Activated CD4-positive, alpha-beta T cell treated with anti-CD3 and anti-CD28 coated beads for 48 hours (primary cell): ENCODE measurements around the gene IMMP2L.
"Not testable (repeated sequence)": the region's sequence is repeated elsewhere in the genome, so short reads cannot be mapped to it uniquely, and the experiment has no call there.

Experiments used
- DNase-seq: peaks from one replicate; pipeline ENCODE4 v3.0.0-alpha.2; 2020

The IMMP2L gene

DNA sequence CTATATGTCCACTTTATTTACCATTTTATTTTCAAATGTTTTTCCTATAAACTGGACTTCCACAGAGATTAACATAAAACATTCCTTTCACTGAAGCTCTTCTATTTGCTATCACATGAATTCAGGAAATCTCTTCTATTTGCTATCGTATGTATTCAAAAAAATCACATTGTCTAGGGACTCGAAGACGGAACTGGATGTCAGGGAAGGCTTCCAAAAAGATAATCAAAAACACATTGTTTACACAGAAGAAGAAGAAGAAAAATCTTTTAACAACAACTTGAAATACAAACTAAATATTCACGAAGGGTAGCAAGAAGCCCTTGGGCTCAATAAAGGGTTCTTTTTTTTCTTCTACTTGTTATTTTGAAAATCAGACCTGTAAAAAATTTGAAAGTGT is 897.5 kb downstream of the IMMP2L start:
- no peak for DNase-seq

DNA sequence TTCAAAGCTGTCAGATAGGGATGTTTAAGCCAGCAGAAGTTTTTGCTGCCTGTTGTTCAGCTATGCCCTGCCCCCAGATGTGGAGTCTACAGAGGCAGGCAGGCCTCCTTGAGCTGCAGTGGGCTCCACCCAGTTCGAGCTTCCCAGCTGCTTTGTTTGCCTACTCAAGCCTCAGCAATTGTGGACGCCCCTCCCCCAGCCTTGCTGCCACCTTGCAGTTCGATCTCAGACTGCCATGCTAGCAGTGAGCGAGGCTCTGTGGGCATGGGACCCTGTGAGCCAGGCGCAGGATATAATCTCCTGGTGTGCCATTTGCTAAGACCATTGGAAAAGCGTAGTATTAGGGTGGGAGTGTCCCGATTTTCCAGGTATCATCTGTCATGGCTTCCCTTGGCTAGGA is 901.7 kb downstream of the IMMP2L start:
- DNase-seq: not testable (repeated sequence)

DNA sequence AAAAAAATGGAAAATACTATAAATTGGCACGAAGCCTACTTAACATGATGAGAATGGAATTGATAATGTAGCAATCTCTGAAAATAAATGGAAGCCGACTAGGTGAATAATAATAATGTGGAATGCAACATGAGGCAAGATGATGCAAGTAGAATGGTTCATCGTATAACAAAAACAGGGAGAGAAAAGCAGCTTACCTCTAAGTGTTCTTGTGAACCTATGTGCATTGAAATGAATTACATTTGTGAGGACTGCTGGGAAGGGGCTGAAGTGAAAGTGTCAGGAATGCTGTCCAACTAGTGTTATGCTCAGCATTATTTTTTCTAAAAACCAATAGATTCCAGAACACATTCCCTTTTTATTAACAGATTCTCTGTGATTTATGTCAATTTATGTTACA is 912.0 kb downstream of the IMMP2L start:
- no peak for DNase-seq

DNA sequence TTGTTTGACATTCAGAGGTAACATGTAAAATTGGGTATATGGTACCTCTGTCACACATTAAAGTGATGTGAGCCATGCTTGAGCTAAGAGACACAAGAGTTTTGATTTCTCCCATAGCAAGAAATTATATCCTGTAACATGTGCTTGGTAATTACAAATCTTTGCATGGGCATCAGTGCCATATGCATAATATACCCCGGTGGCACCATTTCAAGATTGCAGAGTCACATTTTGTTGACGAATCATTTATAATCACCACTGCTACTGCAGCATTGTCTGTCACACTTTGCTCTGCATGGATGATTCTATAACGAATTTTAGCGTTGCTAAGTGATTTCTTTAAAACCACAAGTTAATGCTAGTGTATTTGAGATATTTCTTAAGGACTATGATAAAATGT is 915.0 kb downstream of the IMMP2L start:
- no peak for DNase-seq

DNA sequence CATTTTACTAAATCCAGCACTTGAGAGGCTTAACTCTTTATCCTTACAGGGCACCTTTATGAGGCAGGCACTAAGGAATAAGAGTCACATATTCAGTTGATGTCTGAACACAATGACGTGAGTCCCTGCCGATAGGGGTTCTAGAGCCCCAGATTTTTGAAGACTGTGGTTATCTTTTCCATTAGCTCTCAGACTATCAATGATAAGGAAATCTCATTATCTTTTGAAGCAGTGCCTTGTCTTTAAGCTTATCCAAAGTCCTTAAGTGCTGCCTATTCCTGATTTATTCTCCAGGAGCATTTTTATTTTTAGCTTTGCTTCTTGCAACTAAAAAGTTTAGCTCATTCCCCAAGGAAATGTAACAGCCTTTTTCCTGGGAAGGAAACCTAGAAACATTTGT is 915.5 kb downstream of the IMMP2L start:
- DNase-seq: no peak

DNA sequence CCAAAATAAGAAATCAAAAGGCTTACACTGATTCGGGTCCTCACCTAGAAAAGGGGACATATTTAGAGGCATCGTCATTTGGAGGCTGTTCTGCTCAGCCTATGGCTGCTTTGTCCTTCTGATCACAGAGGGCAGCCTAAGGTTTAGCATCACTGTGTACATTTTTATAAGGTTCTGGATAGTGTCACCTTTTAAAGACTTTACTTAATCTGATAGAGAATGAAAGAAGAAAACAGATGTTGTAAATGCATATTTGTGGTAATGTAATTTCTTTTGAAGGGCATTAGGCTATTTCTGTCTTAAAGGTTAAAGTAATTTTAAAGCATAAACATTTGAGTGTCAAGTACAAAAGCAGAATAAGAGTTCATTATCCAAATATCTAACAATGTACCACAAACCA is 916.7 kb downstream of the IMMP2L start:
- DNase-seq: no peak

DNA sequence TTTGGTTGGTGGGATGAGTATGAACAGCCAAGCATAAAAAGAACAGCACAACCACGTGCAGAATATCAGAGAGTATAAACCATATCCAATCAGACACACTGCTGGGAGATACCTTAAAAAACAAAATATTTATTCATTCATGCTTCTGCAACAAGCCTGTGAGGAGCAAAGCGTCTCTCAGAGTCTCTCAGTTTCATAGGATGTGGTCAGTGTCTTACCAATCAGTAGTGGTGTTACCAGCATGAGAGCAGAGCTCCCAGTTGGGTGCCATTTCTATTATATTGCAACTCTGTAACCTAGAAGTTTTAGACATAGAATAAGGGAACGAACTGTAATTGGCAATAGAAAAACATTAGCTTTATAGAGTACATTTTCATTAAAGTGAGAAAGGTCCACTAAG is 917.2 kb downstream of the IMMP2L start:
- no peak for DNase-seq

DNA sequence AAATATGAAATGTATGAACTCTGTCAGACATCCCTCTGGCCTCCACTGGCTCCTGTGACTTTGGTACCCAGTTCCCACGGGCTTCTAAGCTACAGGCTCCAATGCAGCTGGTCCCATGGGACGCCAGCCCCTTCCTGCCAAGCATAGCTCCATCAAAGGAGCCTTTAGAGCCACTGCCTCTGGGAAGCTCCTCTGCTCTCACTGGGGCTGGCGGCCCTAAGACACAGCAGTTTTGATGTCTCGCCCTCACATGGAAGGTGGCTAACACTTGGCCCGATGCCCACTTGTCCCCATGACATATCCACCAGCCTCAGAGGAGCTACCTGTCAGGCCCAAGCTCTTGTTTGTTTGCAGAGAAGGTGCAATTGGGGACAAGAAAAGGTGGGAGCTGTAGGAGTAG is 925.0 kb downstream of the IMMP2L start:
- DNase-seq: no peak

DNA sequence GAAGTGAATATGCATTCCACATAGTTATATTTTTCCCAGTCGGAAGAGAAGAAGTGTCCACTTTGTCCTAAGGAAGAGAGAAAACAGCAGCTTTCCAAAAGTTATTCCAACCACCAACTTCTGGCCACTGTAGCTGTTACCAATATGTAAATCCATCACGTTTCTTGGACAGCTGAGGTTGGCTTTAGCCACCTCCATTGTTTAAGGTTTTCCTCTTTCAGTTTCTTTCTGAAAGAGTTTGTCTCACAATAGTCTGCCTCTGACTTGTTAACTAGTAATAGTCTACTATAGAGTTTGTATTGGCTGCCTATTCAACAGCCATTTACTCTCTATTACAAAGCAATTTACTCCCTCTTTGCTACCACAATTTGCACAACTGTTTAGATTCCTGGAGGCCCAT is 929.0 kb downstream of the IMMP2L start:
- no peak for DNase-seq

DNA sequence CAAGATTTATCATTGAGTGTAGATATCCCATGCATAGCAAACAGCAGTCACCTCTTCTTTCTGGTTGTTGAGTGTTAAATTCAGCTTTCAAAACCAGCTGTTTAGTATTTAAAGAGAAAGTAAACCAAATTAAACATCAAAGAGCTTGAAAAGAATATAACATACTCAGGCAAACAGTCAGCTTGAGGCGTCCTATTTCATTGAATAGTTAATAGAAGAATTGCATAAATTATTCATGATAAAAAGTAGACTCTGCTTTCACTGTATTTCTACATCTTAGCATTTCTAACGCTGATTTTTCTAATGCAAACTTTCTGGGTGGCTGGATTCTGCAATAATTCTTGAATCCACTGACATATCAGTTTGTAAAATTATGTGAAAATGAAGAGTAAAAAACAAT is 935.9 kb downstream of the IMMP2L start:
- DNase-seq: no peak

DNA sequence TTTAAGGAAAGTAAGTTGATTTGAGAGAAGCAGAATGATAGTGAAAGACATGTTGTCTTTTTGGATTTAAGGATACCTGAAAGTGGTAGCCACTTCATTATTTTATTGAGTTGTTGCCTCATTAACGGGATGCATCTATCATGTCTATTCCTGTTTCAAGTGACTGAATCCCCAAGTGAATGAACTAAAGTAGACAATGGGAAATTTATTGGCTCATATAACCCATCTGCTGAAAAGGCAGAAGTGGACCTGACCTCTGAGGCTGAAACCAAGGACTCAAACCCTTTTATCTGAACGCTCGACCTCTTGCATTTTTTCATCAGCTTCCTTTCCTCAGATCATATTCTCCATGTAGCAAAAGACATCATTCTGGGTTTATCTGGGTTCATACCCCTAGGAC is 937.0 kb downstream of the IMMP2L start:
- DNase-seq: no peak

DNA sequence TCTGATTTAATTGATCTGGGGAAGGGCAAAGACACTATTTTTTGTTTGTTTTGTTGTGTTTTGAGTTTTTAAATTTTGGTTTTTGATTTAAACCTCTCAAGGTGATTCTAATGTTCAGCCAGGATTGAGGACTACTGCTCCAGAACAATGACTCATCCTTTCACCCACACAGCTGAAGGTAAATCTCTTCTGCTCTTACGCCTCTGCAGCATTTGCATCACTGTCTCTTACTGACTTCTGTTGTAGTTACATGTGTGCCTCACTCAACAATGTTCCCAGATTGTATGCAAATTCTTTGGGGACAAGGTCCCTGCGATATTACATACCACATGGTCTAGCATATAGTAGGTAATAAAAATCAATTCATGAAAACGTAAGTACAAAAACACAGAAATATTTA is 938.9 kb downstream of the IMMP2L start:
- no peak for DNase-seq

DNA sequence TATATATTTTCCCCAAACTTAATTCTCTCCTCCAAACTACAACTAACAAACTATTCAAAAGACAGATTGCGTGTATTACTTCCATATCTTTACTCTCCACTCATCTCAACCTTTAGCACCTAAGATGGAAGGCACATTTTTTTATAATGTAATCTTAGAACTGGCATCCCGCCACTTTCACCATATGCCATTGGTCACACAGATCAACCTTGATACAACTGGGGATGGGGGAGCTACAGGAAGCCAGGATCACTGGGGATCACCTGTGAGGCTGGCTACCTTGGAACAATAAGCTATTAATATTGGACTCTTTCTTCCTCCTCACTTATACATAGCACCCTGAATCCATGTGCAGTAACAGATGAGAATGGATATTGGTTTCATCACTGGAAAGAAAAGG is 941.0 kb downstream of the IMMP2L start:
- no peak for DNase-seq

DNA sequence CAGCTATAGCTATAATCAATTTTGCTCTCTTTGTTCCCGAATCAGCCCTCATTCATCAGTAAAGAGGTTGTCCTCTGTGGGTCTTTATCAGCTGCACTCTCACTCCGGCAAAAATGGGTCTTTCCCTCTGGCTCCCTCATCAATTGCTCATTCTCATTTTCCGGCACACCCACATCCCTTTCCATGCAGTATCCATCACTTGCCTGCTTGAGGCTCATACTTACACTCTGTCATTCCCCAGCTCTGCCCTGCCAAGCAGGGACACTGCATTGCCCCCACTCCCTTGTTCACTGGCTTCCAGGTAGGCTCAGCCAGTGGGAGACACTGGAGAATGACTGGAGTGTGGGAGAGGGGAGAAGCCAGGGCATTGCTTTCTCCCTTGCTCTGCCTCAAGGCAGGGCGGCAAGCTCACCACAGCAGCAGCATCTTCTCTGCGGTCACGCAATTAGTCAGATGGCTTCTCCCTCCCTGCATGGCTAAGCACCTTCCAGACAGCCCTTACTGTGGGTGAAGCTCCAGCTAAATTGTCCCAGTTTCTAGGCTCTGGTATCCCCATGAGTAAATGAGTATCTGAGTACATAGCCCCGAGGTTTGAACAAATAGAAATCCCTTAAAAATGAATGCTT is 942.1 kb downstream of the IMMP2L start:
- DNase-seq: no peak
